ENCODE measurements around the gene RNF141. TPM values are rescaled to one million over a fixed set of nuclear protein-coding genes. Genes with fewer than 3 reads are reported as not detected.

RNF141 gene
- total RNA-seq, 1 donor from 2014 or later, result 31.2 TPM

GRCh38 chr11:10488934-10489691 lies 51.9 kb downstream of the RNF141 start:
- Histone ChIP-seq H3K36me3 (ENCODE audit: insufficient read depth, low read length) (no peaks in the 10 kb centered on the region), H3K27ac (ENCODE audit: low read depth, low read length) (no peak overlapping the region), H4K20me1 (ENCODE audit: insufficient read depth, low read length) (no peaks in the 10 kb centered on the region), H2AFZ (ENCODE audit: low read depth, low read length) (no peak overlapping the region), H3K9me3 (ENCODE audit: insufficient read depth, low read depth, low read length) (no peaks in the 10 kb centered on the region), H3K4me1 (ENCODE audit: insufficient read depth, low read length) (peaks cover 16% of the 10 kb centered on the region), H3K9ac (ENCODE audit: low read length) (no peak overlapping the region), H3K79me2 (ENCODE audit: insufficient read depth, low read length) (no peaks in the 10 kb centered on the region), H3K4me2 (ENCODE audit: low read length) (no peak overlapping the region), H3K4me3 (ENCODE audit: insufficient read depth, low read depth, low read length) (no peak overlapping the region), H3K27me3 (ENCODE audit: insufficient read depth, low read length) (no peaks in the 10 kb centered on the region)
- Mint-ChIP-seq H3K4me1 (ENCODE audit: low read depth, unreplicated experiment) (peaks cover 11% of the 10 kb centered on the region), H3K36me3 (ENCODE audit: low read depth, unreplicated experiment) (peaks cover 17% of the 10 kb centered on the region), H3K27me3 (ENCODE audit: low read depth, unreplicated experiment) (peaks cover 4% of the 10 kb centered on the region), H3K27ac (ENCODE audit: unreplicated experiment) (no peak overlapping the region), H3K9me3 (ENCODE audit: unreplicated experiment) (peaks cover 2% of the 10 kb centered on the region), H3K4me3 (ENCODE audit: unreplicated experiment) (no peak overlapping the region)
- DNase-seq (ENCODE audit: low read depth), result no peak
- TF ChIP-seq CTCF (IDR thresholded peaks at IDR 0.05; ENCODE audit: insufficient read depth, low read depth, low read length) (no peak), EZH2 (IDR thresholded peaks at IDR 0.05; ENCODE audit: insufficient read depth, low read length) (no peak)
- FAIRE-seq, result no peak

- no peak overlapping the region for H3K4me3 ChIP-seq (ENCODE audit: insufficient read depth, low read depth, low read length)
- H3K27ac ChIP-seq (ENCODE audit: low read depth, low read length), result no peak overlapping the region
- H3K36me3 ChIP-seq (ENCODE audit: insufficient read depth, low read length), result no peaks in the 10 kb centered on the region
- no peaks in the 10 kb centered on the region for H3K9me3 ChIP-seq (ENCODE audit: insufficient read depth, low read depth, low read length)
- peaks cover 11% of the 10 kb centered on the region for H3K4me1 Mint-ChIP-seq (ENCODE audit: low read depth, unreplicated experiment)
- no peak for FAIRE-seq
- H3K36me3 Mint-ChIP-seq (ENCODE audit: low read depth, unreplicated experiment), result peaks cover 15% of the 10 kb centered on the region
- H3K9me3 Mint-ChIP-seq (ENCODE audit: unreplicated experiment), result peaks cover 2% of the 10 kb centered on the region
- peaks cover 4% of the 10 kb centered on the region for H3K27me3 Mint-ChIP-seq (ENCODE audit: low read depth, unreplicated experiment)
- H3K4me3 Mint-ChIP-seq (ENCODE audit: unreplicated experiment), result peak overlapping the region; percentile 17
- no peaks in the 10 kb centered on the region for H3K27me3 ChIP-seq (ENCODE audit: insufficient read depth, low read length)
- H3K4me2 ChIP-seq (ENCODE audit: low read length), result no peak overlapping the region
- H4K20me1 ChIP-seq (ENCODE audit: insufficient read depth, low read length), result no peaks in the 10 kb centered on the region
- no peak for TF ChIP-seq EZH2 (IDR thresholded peaks at IDR 0.05; ENCODE audit: insufficient read depth, low read length)
- TF ChIP-seq CTCF (IDR thresholded peaks at IDR 0.05; ENCODE audit: insufficient read depth, low read depth, low read length), result no peak
- no peaks in the 10 kb centered on the region for H3K79me2 ChIP-seq (ENCODE audit: insufficient read depth, low read length)
- H3K4me1 ChIP-seq (ENCODE audit: insufficient read depth, low read length), result peaks cover 16% of the 10 kb centered on the region
- H3K9ac ChIP-seq (ENCODE audit: low read length), result no peak overlapping the region
- H2AFZ ChIP-seq (ENCODE audit: low read depth, low read length), result no peak overlapping the region
- no peak for DNase-seq (ENCODE audit: low read depth)
- no peak overlapping the region for H3K27ac Mint-ChIP-seq (ENCODE audit: unreplicated experiment)
These were observed 52.7 kb downstream of the RNF141 start for GRCh38 chr11:10488121-10488933.
